ENCODE results near the gene PNKD. TPM values are rescaled to one million over a fixed set of nuclear protein-coding genes. Genes with fewer than 3 reads are reported as not detected.

Gene PNKD
- total and polyA plus RNA-seq, 10 of the 15 experiments (the other 5 are each of a cell fraction or from before 2014, with no cell fraction given): 27.2 to 106 (median 61.3) TPM

DNA sequence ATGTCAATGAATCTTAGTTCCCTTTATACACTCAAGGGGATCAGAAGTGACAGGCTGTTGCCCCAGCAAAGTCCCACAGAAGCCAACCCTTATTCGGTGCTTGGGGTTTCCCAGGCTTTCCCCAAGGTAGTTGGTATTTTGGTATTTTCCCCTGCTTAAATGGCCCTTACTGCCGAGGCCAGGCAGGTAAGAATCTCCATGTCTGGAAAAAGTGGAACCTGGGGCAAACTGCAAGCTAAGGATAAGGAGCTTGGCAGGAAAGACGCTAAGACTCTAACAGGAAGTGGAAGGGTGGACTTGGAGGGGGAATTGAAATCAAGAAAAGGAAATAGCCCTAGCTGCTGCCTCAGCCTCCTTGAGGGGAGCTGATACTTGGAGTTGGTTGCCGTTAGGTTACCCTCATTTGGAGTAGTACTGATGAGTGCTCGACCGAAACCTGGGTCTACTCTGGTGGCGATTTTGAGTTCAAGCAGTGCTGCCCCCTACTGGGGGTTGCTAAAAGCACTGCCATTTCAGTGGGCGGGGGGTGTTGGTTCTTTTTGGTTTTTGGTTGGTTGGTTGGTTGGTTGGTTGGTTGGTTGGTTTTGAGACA is 12.8 kb upstream of the PNKD start (continued):
- TF ChIP-seq, protein P1, sequence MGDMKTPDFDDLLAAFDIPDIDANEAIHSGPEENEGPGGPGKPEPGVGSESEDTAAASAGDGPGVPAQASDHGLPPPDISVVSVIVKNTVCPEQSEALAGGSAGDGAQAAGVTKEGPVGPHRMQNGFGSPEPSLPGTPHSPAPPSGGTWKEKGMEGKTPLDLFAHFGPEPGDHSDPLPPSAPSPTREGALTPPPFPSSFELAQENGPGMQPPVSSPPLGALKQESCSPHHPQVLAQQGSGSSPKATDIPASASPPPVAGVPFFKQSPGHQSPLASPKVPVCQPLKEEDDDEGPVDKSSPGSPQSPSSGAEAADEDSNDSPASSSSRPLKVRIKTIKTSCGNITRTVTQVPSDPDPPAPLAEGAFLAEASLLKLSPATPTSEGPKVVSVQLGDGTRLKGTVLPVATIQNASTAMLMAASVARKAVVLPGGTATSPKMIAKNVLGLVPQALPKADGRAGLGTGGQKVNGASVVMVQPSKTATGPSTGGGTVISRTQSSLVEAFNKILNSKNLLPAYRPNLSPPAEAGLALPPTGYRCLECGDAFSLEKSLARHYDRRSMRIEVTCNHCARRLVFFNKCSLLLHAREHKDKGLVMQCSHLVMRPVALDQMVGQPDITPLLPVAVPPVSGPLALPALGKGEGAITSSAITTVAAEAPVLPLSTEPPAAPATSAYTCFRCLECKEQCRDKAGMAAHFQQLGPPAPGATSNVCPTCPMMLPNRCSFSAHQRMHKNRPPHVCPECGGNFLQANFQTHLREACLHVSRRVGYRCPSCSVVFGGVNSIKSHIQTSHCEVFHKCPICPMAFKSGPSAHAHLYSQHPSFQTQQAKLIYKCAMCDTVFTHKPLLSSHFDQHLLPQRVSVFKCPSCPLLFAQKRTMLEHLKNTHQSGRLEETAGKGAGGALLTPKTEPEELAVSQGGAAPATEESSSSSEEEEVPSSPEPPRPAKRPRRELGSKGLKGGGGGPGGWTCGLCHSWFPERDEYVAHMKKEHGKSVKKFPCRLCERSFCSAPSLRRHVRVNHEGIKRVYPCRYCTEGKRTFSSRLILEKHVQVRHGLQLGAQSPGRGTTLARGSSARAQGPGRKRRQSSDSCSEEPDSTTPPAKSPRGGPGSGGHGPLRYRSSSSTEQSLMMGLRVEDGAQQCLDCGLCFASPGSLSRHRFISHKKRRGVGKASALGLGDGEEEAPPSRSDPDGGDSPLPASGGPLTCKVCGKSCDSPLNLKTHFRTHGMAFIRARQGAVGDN (IDR thresholded peaks at IDR 0.05): no peak
- TF ChIP-seq CHD4 (IDR thresholded peaks at IDR 0.05): no peak

DNA sequence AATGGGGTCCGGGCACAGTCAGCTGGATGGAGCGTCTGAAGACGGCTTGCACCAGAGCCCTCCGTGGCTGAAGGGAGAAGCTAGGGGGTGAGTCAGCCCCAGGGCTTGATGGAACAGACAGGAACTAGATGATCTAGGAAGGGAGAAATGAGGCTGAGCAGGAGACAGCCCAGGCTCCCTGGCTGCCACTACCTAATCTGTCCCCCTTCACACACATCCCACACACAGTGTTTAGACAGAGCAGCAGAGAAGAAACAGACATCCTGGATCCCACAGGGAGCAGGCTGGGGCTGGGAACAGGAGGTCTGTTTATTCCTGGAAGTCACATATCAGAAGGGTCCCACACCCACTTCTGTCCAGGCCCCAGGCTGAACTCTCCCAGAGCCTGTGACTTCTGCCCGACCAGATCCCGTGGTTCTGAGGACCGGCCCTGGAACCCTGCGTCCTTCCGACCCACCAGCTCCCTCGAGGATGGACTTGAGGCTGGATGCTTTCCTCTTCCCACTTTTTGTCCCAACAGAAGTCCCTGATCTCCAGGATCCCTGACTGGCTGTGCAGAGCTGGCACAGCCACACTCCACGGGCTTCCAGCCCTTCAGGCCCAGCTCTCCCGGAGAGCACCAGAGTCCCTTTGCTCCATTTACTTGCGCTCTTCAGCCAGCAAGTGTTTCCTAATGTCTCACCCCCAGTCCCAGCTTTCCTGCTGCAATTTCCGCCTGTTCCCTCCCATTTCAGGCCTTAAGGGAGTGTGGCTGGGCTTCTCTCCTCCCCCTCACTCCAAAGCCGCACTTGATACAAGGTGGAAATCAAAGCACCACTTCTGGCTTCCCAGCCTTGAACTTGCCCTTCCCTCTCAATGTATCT is 11.0 kb upstream of the PNKD start:
- H4K20me1 ChIP-seq (ENCODE audit: control insufficient read depth, insufficient read depth): no peaks in the 10 kb centered on the region
- in situ Hi-C loops (cut with MboI) (loop anchor here (5.0 kb wide), 1 partner anchor 72 kb away; no protein-coding TSS in a partner anchor), intact Hi-C loops (cut with micrococcal nuclease; ENCODE audit: unreplicated experiment) (loop anchor here (5.0 kb wide), 1 partner anchor 92 kb away; the partner anchor contains the start of gene CXCR1)
- no peak overlapping the region for H2AFZ ChIP-seq (ENCODE audit: control insufficient read depth, low read depth, low read length)
- DNase-seq (ENCODE audit: low read depth, low spot score): no peak
- H3K36me3 ChIP-seq (ENCODE audit: control insufficient read depth in 2 of 2, insufficient read depth in 2 of 2, low read length in 1 of 2): peaks cover 7 to 16% of the 10 kb centered on the region in 2 experiments
- H3K4me2 ChIP-seq (ENCODE audit: control insufficient read depth, insufficient read depth): no peak overlapping the region
- 86% methylated on average over 15 of the region's 15 CpGs for WGBS (ENCODE audit: insufficient coverage, insufficient replicate concordance, low lambda C conversion rate, missing lambda C conversion rate)
- CTCF ChIA-PET: interaction anchor here (0.9 to 4.7 kb wide), 7 partner anchors 12 to 74 kb away, joined by 3 to 25 read pairs (median 5); partner anchors contain the start of genes AAMP and PNKD
- SMC1A ChIA-PET (ENCODE audit: uncharacterized antibody, unreplicated experiment): interaction anchor here (3.2 kb wide), 1 partner anchor 74 kb away, joined by 15 read pairs; no protein-coding TSS in a partner anchor
- no peak overlapping the region for H3K27ac ChIP-seq (ENCODE audit: control insufficient read depth, insufficient read depth)
- no peak overlapping the region for H3K9ac ChIP-seq (ENCODE audit: control insufficient read depth, insufficient read depth, low read length)
- RAD21 ChIA-PET (ENCODE audit: unreplicated experiment): no interaction called here
- H3K79me2 ChIP-seq (ENCODE audit: control insufficient read depth, insufficient read depth, low read length): no peaks in the 10 kb centered on the region
- POLR2A ChIA-PET: interaction anchor here (0.6 to 2.5 kb wide), 2 partner anchors 11 to 24 kb away, joined by 3 to 19 read pairs; partner anchors contain the start of genes AAMP and PNKD
- BruUV-seq (replicated peaks): no TSS peak
- H3K9me3 ChIP-seq (replicated peaks; ENCODE audit: control insufficient read depth, insufficient read depth, low read length): no peaks in the 10 kb centered on the region
- no peak for FAIRE-seq
- H3K4me3 ChIP-seq: no peak overlapping the region
- ATAC-seq: no peak
- peaks cover 33% of the 10 kb centered on the region for H3K4me1 ChIP-seq (ENCODE audit: control insufficient read depth, insufficient read depth, low read length)
- no peaks in the 10 kb centered on the region for H3K27me3 ChIP-seq (replicated peaks in 1 of 2; ENCODE audit: control insufficient read depth in 2 of 2, insufficient read depth in 2 of 2, low read length in 1 of 2)
- TF ChIP-seq, protein P2, sequence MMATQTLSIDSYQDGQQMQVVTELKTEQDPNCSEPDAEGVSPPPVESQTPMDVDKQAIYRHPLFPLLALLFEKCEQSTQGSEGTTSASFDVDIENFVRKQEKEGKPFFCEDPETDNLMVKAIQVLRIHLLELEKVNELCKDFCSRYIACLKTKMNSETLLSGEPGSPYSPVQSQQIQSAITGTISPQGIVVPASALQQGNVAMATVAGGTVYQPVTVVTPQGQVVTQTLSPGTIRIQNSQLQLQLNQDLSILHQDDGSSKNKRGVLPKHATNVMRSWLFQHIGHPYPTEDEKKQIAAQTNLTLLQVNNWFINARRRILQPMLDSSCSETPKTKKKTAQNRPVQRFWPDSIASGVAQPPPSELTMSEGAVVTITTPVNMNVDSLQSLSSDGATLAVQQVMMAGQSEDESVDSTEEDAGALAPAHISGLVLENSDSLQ (IDR thresholded peaks at IDR 0.05): no peak
- no peak for TF ChIP-seq ZNF274 (IDR thresholded peaks at IDR 0.05; ENCODE audit: insufficient read depth, insufficient read length)
- TF ChIP-seq NBN (IDR thresholded peaks at IDR 0.05): no peak
- no peak for TF ChIP-seq CHD4 (IDR thresholded peaks at IDR 0.05)
- TF ChIP-seq EGR1 (IDR thresholded peaks at IDR 0.05; ENCODE audit: borderline replicate concordance in 1 of 2, low read depth in 2 of 2, low read length in 2 of 2): no peak
- TF ChIP-seq STAT1 (conservative IDR thresholded peaks at IDR 0.05): no peak
- no peak for TF ChIP-seq HDGF (IDR thresholded peaks at IDR 0.05)
- TF ChIP-seq RAD51 (IDR thresholded peaks at IDR 0.05): no peak
- TF ChIP-seq NFXL1 (IDR thresholded peaks at IDR 0.05; ENCODE audit: borderline replicate concordance): no peak
- TF ChIP-seq POLR2AphosphoS5 (IDR thresholded peaks at IDR 0.05; ENCODE audit: low read length): no peak
- no peak for TF ChIP-seq KDM1A (IDR thresholded peaks at IDR 0.05; ENCODE audit: borderline replicate concordance)
- no peak for TF ChIP-seq STAT3 (IDR thresholded peaks at IDR 0.05; ENCODE audit: low read depth, low read length)
- no peak for TF ChIP-seq SRF (IDR thresholded peaks at IDR 0.05; ENCODE audit: low read depth in 2 of 2, low read length in 2 of 2)
